Suppressor macrophage treated with lipopolysaccharide for 1 hour (primary cell): ENCODE results near the gene EXOC4.
"Not testable (repeated sequence)": the region's sequence is repeated elsewhere in the genome, so short reads cannot be mapped to it uniquely, and the experiment has no call there.

Experiments
- DNase-seq, 3 donors: peaks; one replicate each; pipeline ENCODE4 v3.0.0-alpha.2; 2020 to 2022

EXOC4 gene

GRCh38 chr7:133275446-133276095, 22.7 kb downstream of the EXOC4 start:
- DNase-seq = no peak

DNA sequence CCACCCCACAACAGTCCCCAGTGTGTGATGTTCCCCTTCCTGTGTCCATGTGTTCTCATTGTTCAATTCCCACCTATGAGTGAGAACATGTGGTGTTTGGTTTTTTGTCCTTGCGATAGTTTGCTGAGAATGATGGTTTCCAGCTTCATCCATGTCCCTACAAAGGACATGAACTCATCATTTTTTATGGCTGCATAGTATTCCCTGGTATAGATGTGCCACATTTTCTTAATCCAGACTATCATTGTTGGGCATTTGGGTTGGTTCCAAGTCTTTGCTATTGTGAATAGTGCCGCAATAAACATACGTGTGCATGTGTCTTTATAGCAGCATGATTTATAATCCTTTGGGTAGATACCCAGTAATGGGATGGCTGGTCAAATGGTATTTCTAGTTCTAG, 26.1 kb downstream of the EXOC4 start:
- DNase-seq = not testable (repeated sequence)

- DNase-seq = no peak
These were observed 29.2 kb downstream of the EXOC4 start for GRCh38 chr7:133282094-133282493.

GRCh38 chr7:133284092-133284491, 31.2 kb downstream of the EXOC4 start:
- DNase-seq = no peak

- no peak for DNase-seq
These were observed 36.1 kb downstream of the EXOC4 start for GRCh38 chr7:133288970-133289369.

- DNase-seq = no peak
These were observed 37.2 kb downstream of the EXOC4 start for GRCh38 chr7:133290041-133290440.

GRCh38 chr7:133290676-133291333, 37.9 kb downstream of the EXOC4 start:
- DNase-seq = no peak

- no peak for DNase-seq
These were observed 39.8 kb downstream of the EXOC4 start for GRCh38 chr7:133292631-133293030.

DNA sequence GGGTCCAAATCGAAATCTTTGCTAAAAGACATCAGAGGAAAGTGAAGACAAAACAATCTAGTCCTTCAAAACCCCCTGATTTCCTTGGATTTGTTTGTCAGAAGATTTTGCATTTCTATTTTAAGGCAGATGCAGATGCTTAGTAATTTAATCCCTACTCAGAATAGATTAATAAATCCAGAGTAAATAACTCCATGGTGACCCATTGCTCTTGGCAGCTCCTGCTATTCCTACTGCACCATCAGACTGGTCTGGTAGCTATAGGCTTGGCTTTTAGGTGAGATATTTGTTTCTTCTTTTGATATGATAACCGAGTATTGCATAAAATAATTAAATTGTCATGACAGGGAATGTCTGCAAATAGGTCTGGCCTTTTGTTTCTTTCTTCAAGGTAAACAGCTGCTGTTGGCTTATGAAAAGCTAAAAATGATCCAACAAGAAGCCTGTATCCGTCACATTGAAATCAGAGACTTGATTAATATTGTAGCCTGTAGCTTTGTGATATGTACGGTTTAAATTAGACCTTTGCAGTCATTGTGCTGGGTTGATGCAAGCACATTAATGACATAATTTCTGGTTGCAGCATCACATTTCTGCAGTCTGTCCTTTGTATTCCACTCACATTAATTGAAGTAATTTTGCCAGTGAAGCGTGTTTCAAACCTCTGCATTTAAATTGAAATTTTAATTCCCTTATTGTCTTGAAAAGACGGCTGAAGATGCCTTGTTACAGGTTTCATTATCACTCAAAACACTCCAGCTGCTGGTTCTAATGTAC, 40.7 kb downstream of the EXOC4 start:
- no peak for DNase-seq

DNA sequence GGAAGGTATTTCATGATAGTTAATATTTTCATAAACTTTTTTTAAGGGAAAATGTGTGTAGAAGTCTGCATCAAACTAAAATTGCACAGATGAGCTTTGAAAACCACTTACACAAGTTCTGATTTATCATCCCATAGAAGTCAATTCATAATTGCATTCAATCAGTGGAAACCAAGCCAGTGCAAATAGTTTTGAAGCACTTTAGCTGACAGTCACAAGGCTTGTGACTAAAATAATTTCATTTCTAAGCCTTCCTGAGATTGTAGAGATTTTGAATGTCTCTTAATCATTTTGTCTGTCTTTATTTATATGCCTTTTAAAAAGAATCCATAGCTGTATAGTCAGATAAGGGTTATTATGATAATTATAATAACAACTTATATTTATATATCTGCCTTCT, 41.4 kb downstream of the EXOC4 start:
- DNase-seq = no peak

DNA sequence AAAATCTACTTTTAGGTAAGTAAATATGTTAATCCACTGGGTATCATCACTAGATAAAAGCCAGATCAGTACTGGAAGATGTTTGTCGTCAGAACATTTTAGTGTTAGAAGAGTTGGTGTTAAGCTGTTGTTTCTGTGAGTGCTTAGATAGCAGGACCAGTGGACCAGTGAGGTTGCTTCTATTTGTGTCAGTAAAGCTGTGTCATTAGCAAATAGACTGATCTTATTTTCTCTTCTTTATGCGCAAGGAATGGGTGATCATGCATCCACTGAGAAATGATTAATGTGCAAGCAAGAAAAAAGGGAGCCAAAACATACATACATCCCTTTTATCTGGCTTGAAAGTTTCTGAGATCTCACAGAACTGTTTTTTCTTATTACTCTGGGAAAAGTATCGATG, 42.6 kb downstream of the EXOC4 start:
- DNase-seq = no peak

DNA sequence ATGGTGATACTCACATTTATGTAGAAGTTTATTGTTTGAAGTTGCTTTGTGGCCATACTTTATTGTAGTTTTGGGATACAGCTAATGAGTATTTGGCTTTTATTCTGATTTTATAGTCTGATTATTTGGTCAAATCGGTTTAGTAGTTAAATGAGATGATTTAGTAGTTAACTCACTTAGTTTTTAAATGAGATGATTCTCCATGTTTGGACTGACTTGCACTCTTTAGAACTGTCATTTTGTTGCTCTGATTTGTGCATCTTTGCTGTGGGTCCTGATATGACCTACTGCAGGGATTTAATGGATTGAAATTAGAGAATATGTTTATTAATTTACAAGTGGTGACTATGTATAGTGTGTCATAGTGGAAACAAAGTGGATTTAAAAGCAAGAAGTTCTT, 44.2 kb downstream of the EXOC4 start:
- DNase-seq = no peak

DNA sequence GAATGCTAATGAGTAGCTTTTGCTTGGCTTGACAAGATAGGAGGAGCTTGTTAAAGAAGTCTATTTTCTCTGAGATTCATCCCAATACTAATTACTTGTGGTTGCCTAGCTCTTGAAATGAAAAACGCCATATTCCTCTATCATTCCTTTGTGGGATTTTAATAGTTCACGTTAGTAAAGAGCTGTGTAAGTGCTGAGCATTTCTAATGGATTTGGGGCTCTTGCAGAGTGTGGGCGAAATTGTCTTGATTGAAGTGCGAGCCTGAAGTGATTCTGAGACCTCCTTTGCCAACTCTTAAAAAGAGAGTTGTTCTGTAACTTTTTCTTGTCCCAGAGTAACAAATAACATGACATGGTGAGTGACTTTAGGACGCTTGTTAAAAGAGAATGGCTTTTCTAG, 45.2 kb downstream of the EXOC4 start:
- DNase-seq = no peak

- no peak for DNase-seq
These were observed 46.8 kb downstream of the EXOC4 start for GRCh38 chr7:133299676-133300075.

GRCh38 chr7:133300088-133300487, 47.2 kb downstream of the EXOC4 start:
- no peak for DNase-seq

GRCh38 chr7:133300811-133301210, 47.9 kb downstream of the EXOC4 start:
- no peak for DNase-seq

GRCh38 chr7:133301444-133301843, 48.6 kb downstream of the EXOC4 start:
- DNase-seq = no peak

- no peak for DNase-seq
These were observed 50.5 kb downstream of the EXOC4 start for GRCh38 chr7:133303372-133303771.

GRCh38 chr7:133303931-133304330, 51.1 kb downstream of the EXOC4 start:
- no peak for DNase-seq

GRCh38 chr7:133309333-133309732, 56.5 kb downstream of the EXOC4 start:
- no peak for DNase-seq

DNA sequence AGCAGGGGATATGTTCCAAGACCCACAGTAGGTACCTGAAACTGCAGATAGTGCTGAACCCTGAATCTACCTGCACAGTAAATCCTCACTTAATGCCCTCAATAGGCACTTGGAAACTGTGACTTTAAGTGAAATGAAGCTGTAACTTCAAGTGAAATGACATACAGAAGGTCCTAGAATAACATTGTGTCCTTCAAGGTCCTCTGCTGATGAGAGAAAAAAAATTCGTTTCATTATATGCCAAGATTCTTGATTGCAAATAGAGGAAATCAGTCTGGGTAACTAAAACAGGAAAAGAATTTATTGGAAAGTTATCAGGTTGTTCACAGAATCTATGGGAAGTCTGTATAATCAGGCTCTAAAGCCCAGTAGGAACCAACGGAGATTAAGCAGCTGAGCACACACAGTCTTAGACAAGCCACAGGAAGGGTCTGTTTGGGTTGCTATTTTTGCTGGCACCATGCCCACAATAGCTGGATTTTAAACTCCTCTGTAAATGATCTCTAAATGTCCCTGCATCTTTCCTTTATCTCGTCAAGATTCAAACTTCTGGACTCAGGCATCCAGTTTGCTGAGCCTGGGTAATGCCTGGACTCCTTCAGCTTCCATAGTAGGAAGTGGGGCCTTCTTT, 57.5 kb downstream of the EXOC4 start:
- DNase-seq = no peak

DNA sequence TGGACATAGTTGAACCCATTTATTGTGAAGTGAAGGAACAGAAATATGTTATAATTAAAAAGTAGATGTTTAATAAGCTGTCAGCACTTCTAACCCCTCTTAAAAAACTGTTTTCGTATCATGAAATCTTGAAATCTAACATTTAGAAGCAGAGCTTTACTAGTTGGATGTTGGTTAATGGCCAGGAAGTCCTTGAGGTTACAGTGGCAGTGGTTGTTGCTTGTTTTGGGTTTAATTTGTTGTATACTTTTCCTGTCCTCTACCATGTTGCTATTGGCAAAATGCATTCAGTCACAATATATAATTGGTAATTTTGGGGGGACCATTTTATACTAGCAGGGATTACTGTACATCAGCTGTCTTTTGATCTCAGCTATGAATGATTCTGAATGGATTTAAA, 60.7 kb downstream of the EXOC4 start:
- no peak for DNase-seq

DNA sequence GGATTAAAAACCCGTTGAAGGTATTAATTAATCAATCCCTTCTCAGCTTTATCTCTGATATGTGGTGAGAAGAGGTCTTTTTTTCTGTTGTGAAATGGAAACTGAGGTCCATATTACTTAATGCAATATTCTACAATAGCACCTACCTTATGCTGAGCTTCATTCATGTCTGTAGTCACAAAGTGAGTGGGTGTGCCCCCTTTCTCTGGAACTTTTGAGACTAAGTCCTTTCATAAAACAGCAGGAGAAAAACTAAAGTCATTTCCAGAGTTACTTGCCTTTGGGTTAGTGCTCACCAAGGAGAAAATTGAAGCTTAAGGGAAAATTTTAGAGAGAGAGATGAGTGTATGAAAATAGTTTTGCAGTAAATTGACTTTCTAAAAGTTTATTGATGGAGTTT, 61.2 kb downstream of the EXOC4 start:
- no peak for DNase-seq
